AG09319 (cell line): ENCODE data around the gene NCEH1.
A peak's percentile ranks its signal among the peaks of the same experiment; 100 is the strongest.

ENCODE experiments used
- DNase-seq: peaks from one replicate; pipeline ENCODE4 v3.0.0-alpha.2; 2010; ENCODE audit warnings: low read depth; ENCODE audit errors: extremely low read depth
- TF ChIP-seq, protein P1 (sequence below): IDR thresholded peaks from 2 replicates; pipeline ENCODE4 v1.5.1; 2011; ENCODE audit warnings: low read depth, mild to moderate bottlenecking, inconsistent platforms, low read length, moderate library complexity

NCEH1 gene

DNA sequence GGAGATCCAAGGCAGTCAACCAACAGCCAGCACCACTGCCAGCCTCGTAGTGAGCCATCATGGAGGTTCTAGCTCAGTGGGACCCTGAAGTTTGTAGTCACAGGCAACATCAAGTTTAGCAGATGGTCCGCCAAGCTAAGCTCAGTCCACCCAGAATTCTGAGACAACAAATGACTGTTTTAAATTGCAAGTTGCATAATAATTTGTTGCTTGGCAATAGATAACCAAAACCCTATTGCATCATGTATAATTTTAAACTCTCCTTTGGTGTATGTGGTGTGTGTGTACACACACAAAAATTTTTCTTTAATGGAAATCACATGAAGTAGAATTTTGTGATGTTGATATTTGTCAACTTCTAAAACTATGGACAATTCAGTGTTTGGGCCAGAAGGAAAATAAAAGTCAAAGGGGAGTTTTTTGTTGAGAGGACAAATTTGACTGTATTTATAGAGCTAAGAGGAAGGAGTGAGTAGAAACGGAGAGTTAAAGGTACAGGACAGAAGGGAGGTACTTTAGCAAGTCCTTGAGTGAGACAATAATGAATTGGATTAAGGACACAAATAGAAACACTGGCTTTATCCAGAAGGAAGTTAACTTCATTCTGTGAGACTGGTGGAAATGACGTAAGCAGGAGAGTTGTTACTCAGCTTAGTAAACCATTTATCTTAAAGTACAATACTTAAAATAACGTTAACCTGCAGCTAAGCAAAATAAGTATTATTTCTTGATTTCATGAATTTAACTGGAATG, 83.6 kb downstream of the NCEH1 start:
- DNase-seq: peak; percentile 64
- TF ChIP-seq, protein P1, sequence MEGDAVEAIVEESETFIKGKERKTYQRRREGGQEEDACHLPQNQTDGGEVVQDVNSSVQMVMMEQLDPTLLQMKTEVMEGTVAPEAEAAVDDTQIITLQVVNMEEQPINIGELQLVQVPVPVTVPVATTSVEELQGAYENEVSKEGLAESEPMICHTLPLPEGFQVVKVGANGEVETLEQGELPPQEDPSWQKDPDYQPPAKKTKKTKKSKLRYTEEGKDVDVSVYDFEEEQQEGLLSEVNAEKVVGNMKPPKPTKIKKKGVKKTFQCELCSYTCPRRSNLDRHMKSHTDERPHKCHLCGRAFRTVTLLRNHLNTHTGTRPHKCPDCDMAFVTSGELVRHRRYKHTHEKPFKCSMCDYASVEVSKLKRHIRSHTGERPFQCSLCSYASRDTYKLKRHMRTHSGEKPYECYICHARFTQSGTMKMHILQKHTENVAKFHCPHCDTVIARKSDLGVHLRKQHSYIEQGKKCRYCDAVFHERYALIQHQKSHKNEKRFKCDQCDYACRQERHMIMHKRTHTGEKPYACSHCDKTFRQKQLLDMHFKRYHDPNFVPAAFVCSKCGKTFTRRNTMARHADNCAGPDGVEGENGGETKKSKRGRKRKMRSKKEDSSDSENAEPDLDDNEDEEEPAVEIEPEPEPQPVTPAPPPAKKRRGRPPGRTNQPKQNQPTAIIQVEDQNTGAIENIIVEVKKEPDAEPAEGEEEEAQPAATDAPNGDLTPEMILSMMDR: no peak

DNA sequence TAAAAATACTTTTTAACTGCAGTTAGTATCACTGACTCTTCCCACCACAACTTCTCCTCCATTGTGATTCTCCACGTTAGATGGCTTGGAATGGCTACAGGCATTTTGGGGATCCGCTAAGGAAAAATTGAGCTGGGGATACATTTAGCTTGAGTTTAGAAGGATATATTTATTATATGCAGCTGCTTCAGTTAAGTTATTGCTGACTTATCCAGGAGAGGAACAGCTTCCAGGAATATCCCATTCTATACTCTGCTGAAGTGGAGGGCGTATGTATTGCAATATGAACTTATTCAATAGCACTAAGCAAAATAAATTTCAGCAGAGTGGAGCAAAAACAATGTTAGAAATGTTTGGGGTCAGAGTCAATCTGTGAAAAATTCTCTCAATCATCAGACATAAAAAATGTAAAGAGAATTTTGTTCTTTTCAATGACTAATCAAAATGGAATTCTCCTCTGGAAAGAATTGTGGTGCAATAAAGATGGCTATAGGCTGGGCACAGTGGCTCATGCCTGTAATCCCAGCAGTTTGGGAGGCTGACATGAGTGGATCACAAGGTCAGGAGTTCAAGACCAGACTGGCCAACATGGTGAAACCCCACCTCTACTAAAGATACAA, 84.7 kb downstream of the NCEH1 start:
- TF ChIP-seq, protein P1: no peak
- DNase-seq: no peak

DNA sequence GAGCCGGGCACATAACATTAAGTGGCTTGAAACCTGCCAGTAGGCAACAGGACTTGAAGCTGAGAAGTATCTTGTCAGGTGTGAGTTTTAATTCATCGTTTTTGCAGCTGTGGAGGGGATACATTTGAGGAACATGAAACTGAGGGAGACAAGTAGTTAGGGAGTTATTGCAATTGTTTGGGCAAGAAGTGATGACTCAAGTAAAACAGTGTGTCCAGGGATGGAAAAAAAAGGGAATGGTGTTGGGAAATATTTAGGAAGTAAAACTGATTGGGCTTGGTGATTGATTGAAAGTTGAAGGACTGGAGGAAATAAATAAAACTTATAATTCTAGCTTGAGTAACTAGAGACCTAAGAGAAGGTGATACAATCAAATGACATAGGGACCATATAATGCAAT, 85.5 kb downstream of the NCEH1 start:
- TF ChIP-seq, protein P1: no peak

DNA sequence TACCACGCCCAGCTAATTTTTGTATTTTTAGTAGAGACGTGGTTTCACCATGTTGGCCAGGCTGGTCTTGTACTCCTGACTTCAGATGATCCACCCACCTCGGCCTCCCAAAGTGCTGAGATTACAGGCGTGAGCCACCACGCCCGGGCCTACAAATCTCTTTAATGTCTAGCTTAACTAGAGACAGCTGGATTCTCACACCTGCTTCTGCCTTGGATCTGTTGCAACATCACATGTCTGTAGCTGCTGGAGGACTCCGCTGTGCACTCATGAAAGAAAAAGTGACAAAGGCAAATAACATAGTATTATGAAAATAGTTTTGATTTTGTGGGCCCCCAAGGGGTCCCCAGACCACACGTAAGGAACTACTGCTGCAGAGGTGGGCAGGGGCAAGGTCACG, 85.9 kb downstream of the NCEH1 start:
- TF ChIP-seq, protein P1: no peak
- no peak for DNase-seq

More for the DNA sequence above, 85.5 kb downstream of the NCEH1 start:
- DNase-seq: no peak

DNA sequence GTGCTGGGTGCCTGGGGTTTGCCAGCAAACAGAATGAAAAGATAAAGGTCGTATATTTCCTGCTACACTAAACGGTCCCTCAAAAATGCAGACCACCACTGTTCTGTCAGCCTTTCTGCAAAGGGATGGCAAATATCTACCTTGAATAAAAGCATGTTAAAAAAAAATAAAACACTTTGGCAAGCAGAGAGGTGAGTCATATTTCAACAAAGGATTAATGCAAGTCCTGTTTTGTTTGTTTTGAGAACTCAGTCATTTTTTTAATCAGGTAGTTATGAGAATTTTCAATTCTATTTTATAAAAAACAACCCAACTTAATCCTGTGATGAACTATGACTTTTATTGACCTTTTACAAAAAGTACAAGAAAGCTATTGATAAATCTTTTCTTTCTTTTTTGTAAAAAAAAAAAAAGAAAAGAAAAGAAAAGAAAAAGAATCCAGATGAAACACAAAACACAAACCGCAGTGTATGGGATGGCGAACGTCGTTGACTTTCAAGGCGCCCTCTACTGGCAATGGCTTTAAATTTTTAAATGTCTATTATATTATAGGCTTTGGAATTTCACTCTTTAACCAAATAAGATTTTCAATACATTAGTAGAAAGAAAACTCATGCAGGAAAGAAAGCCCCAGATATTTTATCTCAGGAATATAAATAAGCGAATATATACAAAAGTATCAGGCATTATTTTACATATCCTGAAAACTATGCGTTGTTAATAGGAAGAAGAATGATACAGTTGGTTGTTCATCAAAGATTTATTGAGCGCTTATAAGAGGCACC, 87.8 kb downstream of the NCEH1 start:
- DNase-seq: no peak
- TF ChIP-seq, protein P1: peak; percentile 48

DNA sequence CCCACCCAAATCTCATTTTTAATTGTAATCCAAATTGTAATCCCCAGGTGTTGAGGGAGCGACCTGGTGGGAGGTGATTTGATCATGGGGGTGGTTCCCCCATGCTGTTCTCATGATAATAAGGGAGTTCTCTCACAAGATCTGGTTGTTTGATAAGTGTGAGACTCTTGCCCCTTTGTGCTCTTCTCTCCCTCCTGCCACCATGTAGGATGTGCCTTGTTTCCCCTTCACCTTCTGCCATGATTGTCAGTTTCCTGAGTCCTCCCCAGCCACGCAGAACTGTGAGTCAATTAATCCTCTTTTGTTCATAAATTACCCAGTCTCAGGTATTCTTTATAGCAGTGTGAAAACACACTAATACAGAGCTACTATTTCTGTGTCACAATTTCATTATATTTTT, 88.7 kb downstream of the NCEH1 start:
- DNase-seq: no peak
- TF ChIP-seq, protein P1: no peak

DNA sequence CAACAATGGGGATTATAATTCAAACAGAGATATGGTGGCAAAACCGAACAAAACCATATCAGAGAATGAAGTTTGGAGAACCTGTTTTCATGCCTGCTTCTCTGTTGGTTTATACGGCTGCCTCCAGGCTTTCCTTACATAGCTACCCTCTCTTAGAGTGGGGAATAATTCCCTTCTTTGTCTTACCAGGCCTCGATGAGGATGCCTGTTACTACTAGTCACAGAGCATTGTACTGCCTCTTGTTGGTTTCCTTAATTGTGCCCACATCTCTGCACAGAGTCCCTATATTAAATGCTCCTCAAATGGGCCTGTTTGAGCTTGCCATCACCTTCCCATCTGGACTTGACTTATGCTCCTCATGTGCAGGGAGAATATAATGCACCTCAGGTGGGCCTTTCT, 92.9 kb downstream of the NCEH1 start:
- TF ChIP-seq, protein P1: no peak
- no peak for DNase-seq
